Stomach (tissue), 4 donors: Measurements from ENCODE around the gene EGFR.

ENCODE experiments used
- EP300 ChIP-seq: sonication (generic); formaldehyde crosslinking; IDR thresholded peaks from one replicate; pipeline ENCODE4 v1.6.1; 2017; ENCODE audit warnings: antibody characterized with exemption
- POLR2A ChIP-seq, 4 donors: fragments of 450-650 bp; IDR thresholded peaks; one replicate each; pipeline ENCODE4 v1.6.1; 2016; ENCODE audit warnings: antibody characterized with exemption in 4 of 4, control low read depth in 2 of 4, mild to moderate bottlenecking in 1 of 4, moderate library complexity in 1 of 4
- TF ChIP-seq, protein P1 (sequence below), 7 experiments: fragments of 450-650 bp in 4 of 7; fragments of 200-600 bp in 3 of 7; sonication (generic) in 3 of 7; IDR thresholded peaks; one replicate each; pipeline ENCODE4 v1.5.1; 2016 to 2019; ENCODE audit warnings: antibody characterized with exemption in 7 of 7, control low read depth in 2 of 7, mild to moderate bottlenecking in 1 of 7

DNA sequence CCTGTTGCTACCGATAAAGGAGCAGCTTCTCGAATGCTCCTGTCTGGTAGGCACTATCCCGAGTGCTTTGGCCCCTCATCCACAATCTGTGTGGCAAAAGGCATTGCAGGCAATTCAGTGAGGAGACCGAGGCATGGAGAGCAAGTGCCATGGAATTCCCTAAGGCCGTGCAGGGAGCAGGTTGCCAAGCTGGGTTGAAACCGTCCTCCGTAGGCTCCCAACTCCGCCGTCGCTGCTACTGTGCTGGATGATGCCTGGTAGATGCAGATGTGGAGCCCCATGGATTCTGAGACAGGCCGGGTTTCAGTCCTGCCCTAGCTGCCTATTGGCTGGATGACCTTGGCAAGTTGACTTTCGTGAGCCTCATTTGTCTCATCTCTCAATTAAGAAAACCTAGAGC, 85.3 kb downstream of the EGFR start:
- TF ChIP-seq, protein P1, sequence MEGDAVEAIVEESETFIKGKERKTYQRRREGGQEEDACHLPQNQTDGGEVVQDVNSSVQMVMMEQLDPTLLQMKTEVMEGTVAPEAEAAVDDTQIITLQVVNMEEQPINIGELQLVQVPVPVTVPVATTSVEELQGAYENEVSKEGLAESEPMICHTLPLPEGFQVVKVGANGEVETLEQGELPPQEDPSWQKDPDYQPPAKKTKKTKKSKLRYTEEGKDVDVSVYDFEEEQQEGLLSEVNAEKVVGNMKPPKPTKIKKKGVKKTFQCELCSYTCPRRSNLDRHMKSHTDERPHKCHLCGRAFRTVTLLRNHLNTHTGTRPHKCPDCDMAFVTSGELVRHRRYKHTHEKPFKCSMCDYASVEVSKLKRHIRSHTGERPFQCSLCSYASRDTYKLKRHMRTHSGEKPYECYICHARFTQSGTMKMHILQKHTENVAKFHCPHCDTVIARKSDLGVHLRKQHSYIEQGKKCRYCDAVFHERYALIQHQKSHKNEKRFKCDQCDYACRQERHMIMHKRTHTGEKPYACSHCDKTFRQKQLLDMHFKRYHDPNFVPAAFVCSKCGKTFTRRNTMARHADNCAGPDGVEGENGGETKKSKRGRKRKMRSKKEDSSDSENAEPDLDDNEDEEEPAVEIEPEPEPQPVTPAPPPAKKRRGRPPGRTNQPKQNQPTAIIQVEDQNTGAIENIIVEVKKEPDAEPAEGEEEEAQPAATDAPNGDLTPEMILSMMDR (IDR thresholded peaks at IDR 0.05), result no peak
- TF ChIP-seq POLR2A (IDR thresholded peaks at IDR 0.05) (no peak), EP300 (no peak)
